ENCODE data around the gene KCTD16.

The KCTD16 gene

GRCh38 chr5:144273232-144274027 is 102.8 kb downstream of the KCTD16 start:
- no peaks in the 10 kb centered on the region for H3K4me1 Mint-ChIP-seq (ENCODE audit: low read depth)
- H3K27me3 Mint-ChIP-seq = peaks cover 4% of the 10 kb centered on the region
- H3K9me3 Mint-ChIP-seq (ENCODE audit: low read depth) = peaks cover 13% of the 10 kb centered on the region
- H3K4me3 Mint-ChIP-seq = no peak overlapping the region
- H3K36me3 Mint-ChIP-seq = peaks cover 3% of the 10 kb centered on the region
- no peak overlapping the region for H3K27ac Mint-ChIP-seq

- peaks cover 4% of the 10 kb centered on the region for H3K9me3 Mint-ChIP-seq (ENCODE audit: low read depth)
- H3K27me3 Mint-ChIP-seq = no peaks in the 10 kb centered on the region
- no peaks in the 10 kb centered on the region for H3K4me1 Mint-ChIP-seq (ENCODE audit: low read depth)
- no peak overlapping the region for H3K4me3 Mint-ChIP-seq
- H3K27ac Mint-ChIP-seq = no peak overlapping the region
- no peaks in the 10 kb centered on the region for H3K36me3 Mint-ChIP-seq
Observed at GRCh38 chr5:144275329-144275728, 104.7 kb downstream of the KCTD16 start.

- no peak overlapping the region for H3K27ac Mint-ChIP-seq
Observed at GRCh38 chr5:144276034-144276822, 105.6 kb downstream of the KCTD16 start.

GRCh38 chr5:144281784-144282183 is 111.1 kb downstream of the KCTD16 start:
- Mint-ChIP-seq H3K4me3 (no peak overlapping the region), H3K36me3 (no peaks in the 10 kb centered on the region), H3K27ac (no peak overlapping the region), H3K9me3 (ENCODE audit: low read depth) (peaks cover 4% of the 10 kb centered on the region), H3K4me1 (ENCODE audit: low read depth) (no peaks in the 10 kb centered on the region), H3K27me3 (peaks cover 6% of the 10 kb centered on the region)

More at GRCh38 chr5:144276034-144276822, 105.6 kb downstream of the KCTD16 start:
- Mint-ChIP-seq H3K27me3 (peaks cover 2% of the 10 kb centered on the region), H3K36me3 (no peaks in the 10 kb centered on the region), H3K4me1 (ENCODE audit: low read depth) (no peaks in the 10 kb centered on the region), H3K4me3 (no peak overlapping the region), H3K9me3 (ENCODE audit: low read depth) (peaks cover 6% of the 10 kb centered on the region)

GRCh38 chr5:144284036-144284435 is 113.4 kb downstream of the KCTD16 start:
- Mint-ChIP-seq H3K36me3 (no peaks in the 10 kb centered on the region), H3K9me3 (ENCODE audit: low read depth) (peaks cover 4% of the 10 kb centered on the region), H3K4me3 (no peak overlapping the region), H3K27me3 (peaks cover 10% of the 10 kb centered on the region), H3K4me1 (ENCODE audit: low read depth) (no peaks in the 10 kb centered on the region), H3K27ac (no peak overlapping the region)

GRCh38 chr5:144284931-144285502 is 114.3 kb downstream of the KCTD16 start:
- no peak overlapping the region for H3K27ac Mint-ChIP-seq
- no peak overlapping the region for H3K4me3 Mint-ChIP-seq
- peaks cover 4% of the 10 kb centered on the region for H3K9me3 Mint-ChIP-seq (ENCODE audit: low read depth)
- peaks cover 13% of the 10 kb centered on the region for H3K27me3 Mint-ChIP-seq
- H3K4me1 Mint-ChIP-seq (ENCODE audit: low read depth) = no peaks in the 10 kb centered on the region
- no peaks in the 10 kb centered on the region for H3K36me3 Mint-ChIP-seq

- no peak overlapping the region for H3K27ac Mint-ChIP-seq
- H3K9me3 Mint-ChIP-seq (ENCODE audit: low read depth) = no peaks in the 10 kb centered on the region
- no peaks in the 10 kb centered on the region for H3K4me1 Mint-ChIP-seq (ENCODE audit: low read depth)
- no peak overlapping the region for H3K4me3 Mint-ChIP-seq
- peaks cover 13% of the 10 kb centered on the region for H3K27me3 Mint-ChIP-seq
- no peaks in the 10 kb centered on the region for H3K36me3 Mint-ChIP-seq
Observed at GRCh38 chr5:144289277-144289676, 118.6 kb downstream of the KCTD16 start.

GRCh38 chr5:144292029-144292428 is 121.4 kb downstream of the KCTD16 start:
- Mint-ChIP-seq H3K36me3 (no peaks in the 10 kb centered on the region), H3K4me1 (ENCODE audit: low read depth) (no peaks in the 10 kb centered on the region)

GRCh38 chr5:144295284-144295683 is 124.6 kb downstream of the KCTD16 start:
- Mint-ChIP-seq H3K27ac (no peak overlapping the region), H3K36me3 (no peaks in the 10 kb centered on the region), H3K4me1 (ENCODE audit: low read depth) (no peaks in the 10 kb centered on the region), H3K9me3 (ENCODE audit: low read depth) (no peaks in the 10 kb centered on the region), H3K4me3 (no peak overlapping the region), H3K27me3 (peaks cover 6% of the 10 kb centered on the region)

More at GRCh38 chr5:144292029-144292428, 121.4 kb downstream of the KCTD16 start:
- H3K27ac Mint-ChIP-seq = no peak overlapping the region
- no peaks in the 10 kb centered on the region for H3K9me3 Mint-ChIP-seq (ENCODE audit: low read depth)
- H3K27me3 Mint-ChIP-seq = peaks cover 11% of the 10 kb centered on the region
- H3K4me3 Mint-ChIP-seq = no peak overlapping the region

- Mint-ChIP-seq H3K4me3 (no peak overlapping the region), H3K27ac (no peak overlapping the region), H3K9me3 (ENCODE audit: low read depth) (no peaks in the 10 kb centered on the region), H3K4me1 (ENCODE audit: low read depth) (no peaks in the 10 kb centered on the region), H3K36me3 (no peaks in the 10 kb centered on the region), H3K27me3 (peaks cover 4% of the 10 kb centered on the region)
Observed at GRCh38 chr5:144297081-144297480, 126.4 kb downstream of the KCTD16 start.

GRCh38 chr5:144298658-144299057 is 128.0 kb downstream of the KCTD16 start:
- no peak overlapping the region for H3K4me3 Mint-ChIP-seq
- no peaks in the 10 kb centered on the region for H3K36me3 Mint-ChIP-seq
- H3K27me3 Mint-ChIP-seq = no peaks in the 10 kb centered on the region
- H3K4me1 Mint-ChIP-seq (ENCODE audit: low read depth) = no peaks in the 10 kb centered on the region
- no peak overlapping the region for H3K27ac Mint-ChIP-seq
- no peaks in the 10 kb centered on the region for H3K9me3 Mint-ChIP-seq (ENCODE audit: low read depth)

GRCh38 chr5:144304688-144305087 is 134.0 kb downstream of the KCTD16 start:
- Mint-ChIP-seq H3K27me3 (no peaks in the 10 kb centered on the region), H3K9me3 (ENCODE audit: low read depth) (no peaks in the 10 kb centered on the region), H3K4me3 (no peak overlapping the region), H3K4me1 (ENCODE audit: low read depth) (no peaks in the 10 kb centered on the region), H3K27ac (no peak overlapping the region), H3K36me3 (no peaks in the 10 kb centered on the region)

GRCh38 chr5:144307736-144308135 is 137.1 kb downstream of the KCTD16 start:
- no peak overlapping the region for H3K27ac Mint-ChIP-seq
- no peaks in the 10 kb centered on the region for H3K9me3 Mint-ChIP-seq (ENCODE audit: low read depth)
- no peak overlapping the region for H3K4me3 Mint-ChIP-seq
- no peaks in the 10 kb centered on the region for H3K4me1 Mint-ChIP-seq (ENCODE audit: low read depth)
- no peaks in the 10 kb centered on the region for H3K36me3 Mint-ChIP-seq
- H3K27me3 Mint-ChIP-seq = no peaks in the 10 kb centered on the region

- Mint-ChIP-seq H3K4me1 (ENCODE audit: low read depth) (no peaks in the 10 kb centered on the region), H3K9me3 (ENCODE audit: low read depth) (no peaks in the 10 kb centered on the region), H3K36me3 (no peaks in the 10 kb centered on the region)
Observed at GRCh38 chr5:144308174-144308573, 137.5 kb downstream of the KCTD16 start.

More at GRCh38 chr5:144308174-144308573, 137.5 kb downstream of the KCTD16 start:
- Mint-ChIP-seq H3K4me3 (no peak overlapping the region), H3K27me3 (no peaks in the 10 kb centered on the region), H3K27ac (no peak overlapping the region)

Data from activated naive CD8-positive, alpha-beta T cell (primary cell).